OCI-LY1 (cell line): ENCODE data around the gene OLFM4.

ENCODE experiments used
- H2AFZ ChIP-seq: fragments of 200-600 bp; sonication (generic), shearing (Covaris generic); 2 replicates; pipeline ENCODE4 v1.6.0; 2014; ENCODE audit warnings: antibody characterized with exemption, mild to moderate bottlenecking, low read length
- H3F3A ChIP-seq: fragments of 200-600 bp; sonication (generic), shearing (Covaris generic); 2 replicates; pipeline ENCODE4 v1.6.0; 2014; ENCODE audit warnings: mild to moderate bottlenecking, antibody characterized with exemption, low read length, moderate library complexity; ENCODE audit not compliant: insufficient read depth
- H3K27ac ChIP-seq: fragments of 200-600 bp; sonication (generic); 2 replicates; pipeline ENCODE4 v1.5.1; 2014; ENCODE audit warnings: low read length, mixed run types, mild to moderate bottlenecking, low read depth; ENCODE audit not compliant: poor library complexity, severe bottlenecking
- H3K27me3 ChIP-seq: fragments of 200-600 bp; sonication (generic); 2 replicates; pipeline ENCODE4 v1.6.0; 2014; ENCODE audit warnings: antibody characterized with exemption, mild to moderate bottlenecking, low read length, moderate library complexity; ENCODE audit not compliant: insufficient read depth
- H3K36me3 ChIP-seq: fragments of 200-600 bp; sonication (generic); 2 replicates; pipeline ENCODE4 v1.6.1; 2014; ENCODE audit warnings: mild to moderate bottlenecking, antibody characterized with exemption, low read length, moderate library complexity, mixed read lengths; ENCODE audit not compliant: insufficient read depth
- H3K4me1 ChIP-seq: fragments of 200-600 bp; sonication (generic); 2 replicates; pipeline ENCODE4 v1.5.1; 2014; ENCODE audit warnings: mild to moderate bottlenecking, low read length, moderate library complexity; ENCODE audit not compliant: insufficient read depth, severe bottlenecking
- H3K4me2 ChIP-seq: fragments of 200-600 bp; sonication (generic), shearing (Covaris generic); 2 replicates; pipeline ENCODE4 v1.6.1; 2014; ENCODE audit warnings: low read length
- H3K4me3 ChIP-seq: fragments of 200-600 bp; sonication (generic); 2 replicates; pipeline ENCODE4 v1.5.1; 2014; ENCODE audit warnings: low read length, low read depth, mild to moderate bottlenecking, mixed read lengths; ENCODE audit not compliant: poor library complexity, severe bottlenecking
- H3K79me2 ChIP-seq: fragments of 200-600 bp; shearing (Covaris generic); 2 replicates; pipeline ENCODE4 v1.6.1; 2016; ENCODE audit warnings: mixed run types, low read length, mixed read lengths; ENCODE audit not compliant: insufficient read depth
- H3K9ac ChIP-seq: fragments of 200-600 bp; sonication (generic), shearing (Covaris generic); 2 replicates; pipeline ENCODE4 v1.6.1; 2014; ENCODE audit warnings: mild to moderate bottlenecking, low read length, mixed read lengths
- H3K9me2 ChIP-seq: fragments of 200-600 bp; sonication (generic), shearing (Covaris generic); 2 replicates; pipeline ENCODE4 v1.6.1; 2014; ENCODE audit warnings: low read depth, mild to moderate bottlenecking, low read length, mixed read lengths
- H3K9me3 ChIP-seq: fragments of 200-600 bp; shearing (Covaris generic); 2 replicates; pipeline ENCODE4 v1.6.1; 2014; ENCODE audit warnings: low read length, mixed read lengths
- H4K20me1 ChIP-seq: fragments of 200-600 bp; sonication (generic), shearing (Covaris generic); 2 replicates; pipeline ENCODE4 v1.6.0; 2016; ENCODE audit warnings: mild to moderate bottlenecking, low read length; ENCODE audit not compliant: insufficient read depth
- EZH2 ChIP-seq: fragments of 200-600 bp; sonication (generic), shearing (Covaris generic); IDR thresholded peaks from 2 replicates; pipeline ENCODE4 v1.8.0; 2017; ENCODE audit warnings: borderline replicate concordance, mixed run types, mild to moderate bottlenecking, antibody characterized with exemption, low read length, moderate library complexity, mixed read lengths
- TF ChIP-seq, protein P1 (sequence below): fragments of 200-600 bp; sonication (generic), shearing (Covaris generic); IDR thresholded peaks from 2 replicates; pipeline ENCODE4 v1.5.1; 2017; ENCODE audit warnings: mild to moderate bottlenecking, antibody characterized with exemption, low read length, moderate library complexity, mixed read lengths

OLFM4 gene

DNA sequence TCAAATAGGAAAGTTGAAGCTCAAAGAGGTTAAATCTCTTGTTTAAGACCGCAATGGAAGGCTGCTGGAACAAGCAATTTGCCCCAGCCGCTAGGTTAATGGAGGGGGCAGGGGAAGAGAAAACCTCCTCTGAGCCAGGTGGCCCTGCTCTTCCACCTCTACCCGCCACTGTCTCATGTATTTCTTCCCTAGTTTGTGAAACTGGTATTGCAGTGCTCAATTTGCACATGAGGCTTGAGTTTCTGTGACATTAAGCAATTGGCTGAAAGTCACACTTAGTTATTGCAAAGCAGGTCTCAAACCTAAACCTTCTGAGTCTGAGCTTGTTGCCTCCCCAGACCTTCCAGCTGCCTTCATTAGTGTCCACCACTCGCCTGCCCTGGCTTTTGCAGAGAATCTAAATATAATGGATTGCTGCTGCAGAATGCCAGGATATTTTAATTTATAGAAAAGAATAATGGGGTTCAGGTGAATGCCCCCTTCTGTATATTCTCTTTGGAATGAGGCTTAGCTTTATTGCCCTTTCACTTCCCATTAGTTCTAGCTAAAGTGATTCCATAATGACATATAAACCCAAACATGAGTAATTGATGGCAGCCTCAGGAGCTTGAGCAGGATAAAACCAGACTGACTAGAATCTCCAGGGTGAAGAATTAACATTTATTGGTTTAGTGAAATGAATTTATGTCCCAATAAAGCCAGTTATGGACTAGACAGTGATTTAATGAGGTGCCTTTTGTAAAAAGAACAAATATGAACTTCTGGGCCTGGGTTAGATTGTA is 27.0 kb upstream of the OLFM4 start:
- H3K4me1 ChIP-seq: no peaks in the 10 kb centered on the region
- no peaks in the 10 kb centered on the region for H3K79me2 ChIP-seq
- H3K27ac ChIP-seq: no peak overlapping the region
- no peaks in the 10 kb centered on the region for H3K9me3 ChIP-seq
- no peak overlapping the region for H3K4me3 ChIP-seq
- no peaks in the 10 kb centered on the region for H3K27me3 ChIP-seq
- no peaks in the 10 kb centered on the region for H3K9me2 ChIP-seq
- no peak overlapping the region for H3K9ac ChIP-seq
- TF ChIP-seq, protein P1, sequence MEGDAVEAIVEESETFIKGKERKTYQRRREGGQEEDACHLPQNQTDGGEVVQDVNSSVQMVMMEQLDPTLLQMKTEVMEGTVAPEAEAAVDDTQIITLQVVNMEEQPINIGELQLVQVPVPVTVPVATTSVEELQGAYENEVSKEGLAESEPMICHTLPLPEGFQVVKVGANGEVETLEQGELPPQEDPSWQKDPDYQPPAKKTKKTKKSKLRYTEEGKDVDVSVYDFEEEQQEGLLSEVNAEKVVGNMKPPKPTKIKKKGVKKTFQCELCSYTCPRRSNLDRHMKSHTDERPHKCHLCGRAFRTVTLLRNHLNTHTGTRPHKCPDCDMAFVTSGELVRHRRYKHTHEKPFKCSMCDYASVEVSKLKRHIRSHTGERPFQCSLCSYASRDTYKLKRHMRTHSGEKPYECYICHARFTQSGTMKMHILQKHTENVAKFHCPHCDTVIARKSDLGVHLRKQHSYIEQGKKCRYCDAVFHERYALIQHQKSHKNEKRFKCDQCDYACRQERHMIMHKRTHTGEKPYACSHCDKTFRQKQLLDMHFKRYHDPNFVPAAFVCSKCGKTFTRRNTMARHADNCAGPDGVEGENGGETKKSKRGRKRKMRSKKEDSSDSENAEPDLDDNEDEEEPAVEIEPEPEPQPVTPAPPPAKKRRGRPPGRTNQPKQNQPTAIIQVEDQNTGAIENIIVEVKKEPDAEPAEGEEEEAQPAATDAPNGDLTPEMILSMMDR: no peak
- TF ChIP-seq EZH2: no peak
- no peaks in the 10 kb centered on the region for H3F3A ChIP-seq
- H3K36me3 ChIP-seq: no peaks in the 10 kb centered on the region
- no peak overlapping the region for H2AFZ ChIP-seq
- no peaks in the 10 kb centered on the region for H4K20me1 ChIP-seq
- H3K4me2 ChIP-seq: no peak overlapping the region

DNA sequence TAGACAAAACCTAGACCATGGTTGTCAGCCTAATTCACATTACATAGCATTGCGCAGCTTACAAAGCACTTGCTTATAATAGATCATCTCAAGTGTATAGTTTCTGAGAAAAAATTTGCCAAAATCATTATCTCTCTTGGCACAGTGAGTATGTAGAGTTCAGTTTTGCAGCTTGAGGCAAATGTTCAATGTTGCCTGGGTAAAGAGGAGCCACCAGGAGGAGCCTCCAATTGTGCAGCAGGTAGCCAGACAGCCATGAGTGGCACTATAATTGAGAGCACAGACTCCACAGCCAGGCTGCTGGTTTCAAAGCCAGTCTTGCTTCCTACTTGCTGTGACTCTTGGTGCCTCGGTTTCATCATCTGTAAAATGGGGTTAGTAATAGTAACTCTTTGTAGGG is 24.0 kb upstream of the OLFM4 start:
- Histone ChIP-seq H3K4me1 (no peaks in the 10 kb centered on the region), H3K79me2 (no peaks in the 10 kb centered on the region), H3K4me3 (no peak overlapping the region), H3F3A (no peaks in the 10 kb centered on the region), H3K27me3 (no peaks in the 10 kb centered on the region), H3K9ac (no peak overlapping the region), H3K27ac (no peak overlapping the region), H3K9me3 (no peaks in the 10 kb centered on the region), H2AFZ (no peak overlapping the region), H3K36me3 (no peaks in the 10 kb centered on the region), H3K4me2 (no peak overlapping the region), H4K20me1 (no peaks in the 10 kb centered on the region), H3K9me2 (no peaks in the 10 kb centered on the region)
- TF ChIP-seq EZH2: no peak
- TF ChIP-seq, protein P1: no peak

DNA sequence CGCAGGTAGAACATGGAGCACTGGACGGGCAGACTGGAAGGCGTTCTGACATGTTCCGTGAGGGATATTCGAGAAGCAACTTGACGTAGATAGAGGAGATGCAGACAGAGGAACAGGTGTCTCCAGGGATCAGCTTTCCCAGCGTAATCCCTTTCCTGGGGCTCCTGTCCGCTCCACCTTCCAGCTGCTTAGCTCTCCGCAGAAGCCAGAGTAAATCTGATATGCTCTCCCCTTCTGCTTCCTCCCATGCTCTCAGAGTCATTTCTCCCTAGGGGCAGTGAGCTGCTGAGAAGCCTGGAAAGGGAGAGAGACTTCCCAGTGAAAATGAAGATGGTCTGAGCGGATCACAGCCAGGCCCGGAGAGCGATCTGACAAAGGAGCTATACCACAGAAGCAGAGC is 23.0 kb upstream of the OLFM4 start:
- Histone ChIP-seq H3F3A (no peaks in the 10 kb centered on the region), H3K9me2 (no peaks in the 10 kb centered on the region), H3K9ac (no peak overlapping the region), H3K79me2 (no peaks in the 10 kb centered on the region), H4K20me1 (no peaks in the 10 kb centered on the region), H3K36me3 (no peaks in the 10 kb centered on the region), H3K9me3 (no peaks in the 10 kb centered on the region), H3K4me3 (no peak overlapping the region), H2AFZ (no peak overlapping the region), H3K27me3 (no peaks in the 10 kb centered on the region), H3K27ac (no peak overlapping the region), H3K4me2 (no peak overlapping the region), H3K4me1 (no peaks in the 10 kb centered on the region)
- TF ChIP-seq, protein P1: no peak
- no peak for TF ChIP-seq EZH2
